Mesothelial cell of epicardium (in vitro differentiated cells): ENCODE results near the gene COL11A2. TPM values are rescaled to one million over a fixed set of nuclear protein-coding genes. Genes with fewer than 3 reads are reported as not detected.
A peak's percentile ranks its signal among the peaks of the same experiment; 100 is the strongest.

Experiments
- DNase-seq, 2 experiments: peaks; one replicate each; pipeline ENCODE4 v3.0.0; 2021; ENCODE audit warnings: low spot score in 2 of 2; ENCODE audit not compliant: unreplicated experiment in 2 of 2
- H3K27ac Mint-ChIP-seq: 2 replicates; pipeline ENCODE4 v1.8.0; 2021; ENCODE audit warnings: mixed read lengths
- H3K27me3 Mint-ChIP-seq: 2 replicates; pipeline ENCODE4 v1.8.0; 2021; ENCODE audit warnings: low read depth, mixed read lengths
- H3K36me3 Mint-ChIP-seq: 2 replicates; pipeline ENCODE4 v1.8.0; 2021; ENCODE audit warnings: mixed read lengths
- H3K4me1 Mint-ChIP-seq: 2 replicates; pipeline ENCODE4 v1.8.0; 2021; ENCODE audit warnings: mixed read lengths
- H3K4me3 Mint-ChIP-seq: 2 replicates; pipeline ENCODE4 v1.8.0; 2021; ENCODE audit warnings: mild to moderate bottlenecking, moderate library complexity, mixed read lengths
- H3K9me3 Mint-ChIP-seq: 2 replicates; pipeline ENCODE4 v1.8.0; 2021; ENCODE audit warnings: mixed read lengths
- CTCF ChIP-seq: fragments of 200-600 bp; sonication (generic); IDR thresholded peaks from one replicate; pipeline ENCODE4 v1.5.0; 2021; ENCODE audit warnings: antibody characterized with exemption; ENCODE audit not compliant: unreplicated experiment
- total RNA-seq: library from RNA; stranded (reverse); gene quantifications from 3 replicates; pipeline ENCODE4 v1.2.1, GENCODE V29; 2021

The COL11A2 gene
- total RNA-seq, 1 donor from 2014 or later = 14.4 TPM

- Mint-ChIP-seq H3K4me3 (peak within 1 kb of the TSS; percentile 96), H3K27ac (peak within 1 kb of the TSS; percentile 99)
- DNase-seq = peak; percentile 77 to 85
These were observed 16.1 kb upstream of the COL11A2 start, which contains the start of gene RING1 for GRCh38 chr6:33208091-33208967. Gene RING1 (plus strand): TSS chr6:33208500. CDS start chr6:33208823, 323 bp downstream.

DNA sequence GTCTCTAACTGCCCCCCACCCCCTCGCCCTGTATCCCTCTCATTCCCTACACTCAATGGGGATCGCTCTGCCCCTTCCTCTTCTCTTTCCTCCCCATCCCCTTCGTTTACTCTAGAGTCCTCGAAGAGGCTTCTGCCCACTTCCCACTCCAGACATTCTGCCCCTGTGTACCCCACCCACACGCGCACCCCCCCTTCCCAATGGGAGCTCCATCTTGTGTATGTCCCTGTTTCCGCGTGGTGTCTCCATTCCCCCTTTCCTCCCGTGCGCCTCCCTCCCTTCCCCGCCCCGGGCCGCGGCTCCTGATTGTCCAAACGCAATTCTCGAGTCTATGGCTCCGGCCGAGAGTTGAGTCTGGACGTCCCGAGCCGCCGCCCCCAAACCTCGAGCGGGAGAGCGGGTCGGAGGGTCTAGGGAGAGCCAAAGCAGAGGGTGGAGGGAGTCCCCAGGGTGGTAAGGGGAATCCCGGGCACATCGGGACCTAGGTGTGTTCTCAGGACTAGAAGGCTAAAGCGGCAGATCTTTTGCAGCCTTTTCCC is 15.4 kb upstream of the COL11A2 start:
- no peak for TF ChIP-seq CTCF
- peak in 1 of 2 experiments; percentile 71 for DNase-seq
- peak overlapping the region; percentile 96 for H3K4me3 Mint-ChIP-seq
- peaks cover 2% of the 10 kb centered on the region for H3K27me3 Mint-ChIP-seq
- peak overlapping the region; percentile 99 for H3K27ac Mint-ChIP-seq
- peaks cover 20% of the 10 kb centered on the region for H3K36me3 Mint-ChIP-seq
- no peaks in the 10 kb centered on the region for H3K9me3 Mint-ChIP-seq
- H3K4me1 Mint-ChIP-seq = peaks cover 45% of the 10 kb centered on the region

More at GRCh38 chr6:33208091-33208967, 16.1 kb upstream of the COL11A2 start, which contains the start of gene RING1:
- Mint-ChIP-seq H3K36me3 (peaks cover 13% of the 10 kb centered on the region), H3K27me3 (peaks cover 4% of the 10 kb centered on the region), H3K9me3 (no peaks in the 10 kb centered on the region), H3K4me1 (peaks cover 44% of the 10 kb centered on the region)
- no peak for TF ChIP-seq CTCF

DNA sequence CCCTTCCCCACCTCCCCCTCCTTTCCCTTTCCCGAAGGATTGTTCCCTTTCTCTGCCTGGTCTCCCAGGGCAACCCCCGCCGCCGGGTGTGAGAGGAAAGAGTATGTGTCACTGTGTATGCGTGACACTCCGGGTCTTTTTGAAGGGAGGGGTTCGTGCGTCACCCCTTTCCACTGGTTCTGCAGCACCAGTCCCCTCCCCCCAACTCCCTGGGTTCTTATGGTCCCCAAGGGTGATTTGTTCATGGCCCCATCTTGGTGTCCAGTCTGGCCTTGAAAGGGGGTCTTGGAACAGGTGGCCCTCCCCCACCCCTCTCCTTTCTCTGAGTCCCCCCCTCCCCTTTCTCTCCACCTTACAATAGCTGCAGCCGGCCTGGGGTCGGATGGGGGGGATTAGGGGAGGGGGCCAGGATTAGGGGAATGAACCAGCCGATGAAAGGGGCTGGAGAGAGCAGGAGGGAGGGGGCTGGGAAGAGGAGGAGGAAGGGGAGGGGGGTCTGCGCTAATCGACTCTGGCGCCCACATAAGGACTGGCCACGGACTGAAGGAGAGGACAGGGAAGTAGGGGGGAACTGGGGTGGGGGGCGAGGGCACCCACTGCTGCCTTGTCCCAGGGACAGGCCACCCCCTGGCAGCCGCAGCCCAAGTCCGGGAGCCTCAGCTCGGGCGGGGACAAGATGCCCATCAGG is 14.7 kb upstream of the COL11A2 start:
- Mint-ChIP-seq H3K36me3 (peaks cover 27% of the 10 kb centered on the region), H3K27ac (no peak overlapping the region), H3K4me1 (peaks cover 50% of the 10 kb centered on the region), H3K4me3 (peak overlapping the region; percentile 96), H3K27me3 (no peaks in the 10 kb centered on the region), H3K9me3 (no peaks in the 10 kb centered on the region)
- TF ChIP-seq CTCF = no peak
- no peak for DNase-seq

GRCh38 chr6:33206027-33206863 is 14.0 kb upstream of the COL11A2 start:
- peaks cover 58% of the 10 kb centered on the region for H3K4me1 Mint-ChIP-seq
- peak overlapping the region; percentile 86 for H3K27ac Mint-ChIP-seq
- no peaks in the 10 kb centered on the region for H3K9me3 Mint-ChIP-seq

More at GRCh38 chr6:33206027-33206863, 14.0 kb upstream of the COL11A2 start:
- no peak for DNase-seq
- no peak for TF ChIP-seq CTCF
- H3K36me3 Mint-ChIP-seq = peaks cover 27% of the 10 kb centered on the region
- H3K27me3 Mint-ChIP-seq = no peaks in the 10 kb centered on the region
- H3K4me3 Mint-ChIP-seq = peak overlapping the region; percentile 99
